Mesendoderm (in vitro differentiated cells): Measurements from ENCODE around the gene NPL.

ENCODE experiments used
- DNase-seq: peaks from one replicate; pipeline ENCODE4 v3.0.0; 2013
- H2AK5ac ChIP-seq: 2 replicates; pipeline ENCODE4 v1.6.1; 2013; ENCODE audit warnings: low read length, inconsistent platforms
- H2BK120ac ChIP-seq: 2 replicates; pipeline ENCODE4 v1.6.1; 2013; ENCODE audit warnings: low read depth, mild to moderate bottlenecking, low read length, moderate library complexity, mixed read lengths
- H2BK15ac ChIP-seq: replicated peaks from 2 replicates; pipeline ENCODE4 v1.6.1; 2013; ENCODE audit warnings: low read depth, mild to moderate bottlenecking, moderate library complexity
- H2BK5ac ChIP-seq: 2 replicates; pipeline ENCODE4 v1.6.1; 2013; ENCODE audit warnings: low read length, inconsistent platforms
- H3K18ac ChIP-seq: 2 replicates; pipeline ENCODE4 v1.6.1; 2013; ENCODE audit warnings: mild to moderate bottlenecking, low read length, mixed read lengths
- H3K23ac ChIP-seq: one replicate; pipeline ENCODE4 v1.6.1; 2013; ENCODE audit warnings: low read length
- H3K27ac ChIP-seq: 2 replicates; pipeline ENCODE4 v1.5.1; 2013; ENCODE audit warnings: low read depth, mild to moderate bottlenecking, inconsistent platforms, low read length, moderate library complexity
- H3K27me3 ChIP-seq: 2 replicates; pipeline ENCODE4 v1.6.1; 2013; ENCODE audit warnings: low read length, control low read depth, mild to moderate bottlenecking, inconsistent platforms; ENCODE audit not compliant: insufficient read depth, poor library complexity
- H3K36me3 ChIP-seq: 2 replicates; pipeline ENCODE4 v1.6.1; 2013; ENCODE audit warnings: low read length, inconsistent platforms; ENCODE audit not compliant: control insufficient read depth, insufficient read depth
- H3K4ac ChIP-seq: one replicate; pipeline ENCODE4 v1.6.1; 2013; ENCODE audit warnings: low read depth, mild to moderate bottlenecking, low read length, moderate library complexity
- H3K4me1 ChIP-seq: 2 replicates; pipeline ENCODE4 v1.6.1; 2013; ENCODE audit warnings: low read depth, low read length, inconsistent platforms; ENCODE audit not compliant: control insufficient read depth
- H3K4me2 ChIP-seq: 2 replicates; pipeline ENCODE4 v1.6.1; 2013; ENCODE audit warnings: low read length
- H3K4me3 ChIP-seq: 2 replicates; pipeline ENCODE4 v1.5.1; 2013; ENCODE audit warnings: mild to moderate bottlenecking, low read length
- H3K56ac ChIP-seq: one replicate; pipeline ENCODE4 v1.6.1; 2013; ENCODE audit warnings: low read length
- H3K79me1 ChIP-seq: 2 replicates; pipeline ENCODE4 v1.6.1; 2013; ENCODE audit warnings: low read length, inconsistent platforms
- H3K79me2 ChIP-seq: 2 replicates; pipeline ENCODE4 v1.6.1; 2013; ENCODE audit warnings: mild to moderate bottlenecking, low read length; ENCODE audit not compliant: control insufficient read depth, insufficient read depth
- H3K9ac ChIP-seq: 2 replicates; pipeline ENCODE4 v1.6.1; 2013; ENCODE audit warnings: low read length, inconsistent platforms
- H4K5ac ChIP-seq: one replicate; pipeline ENCODE4 v1.6.1; 2013; ENCODE audit warnings: low read length
- H4K8ac ChIP-seq: one replicate; pipeline ENCODE4 v1.6.1; 2013; ENCODE audit warnings: low read depth, mild to moderate bottlenecking, control low read depth, low read length, moderate library complexity
- WGBS: extraction: QIAGEN DNeasy Blood & Tissue Kit; methylation state at CpG from one replicate; pipeline ENCODE4 v1.1.7; 2013; ENCODE audit warnings: low lambda C conversion rate, missing lambda C conversion rate; ENCODE audit not compliant: insufficient coverage; ENCODE audit errors: extremely low coverage; 5-methylcytosine and 5-hydroxymethylcytosine counted together

The NPL gene

DNA sequence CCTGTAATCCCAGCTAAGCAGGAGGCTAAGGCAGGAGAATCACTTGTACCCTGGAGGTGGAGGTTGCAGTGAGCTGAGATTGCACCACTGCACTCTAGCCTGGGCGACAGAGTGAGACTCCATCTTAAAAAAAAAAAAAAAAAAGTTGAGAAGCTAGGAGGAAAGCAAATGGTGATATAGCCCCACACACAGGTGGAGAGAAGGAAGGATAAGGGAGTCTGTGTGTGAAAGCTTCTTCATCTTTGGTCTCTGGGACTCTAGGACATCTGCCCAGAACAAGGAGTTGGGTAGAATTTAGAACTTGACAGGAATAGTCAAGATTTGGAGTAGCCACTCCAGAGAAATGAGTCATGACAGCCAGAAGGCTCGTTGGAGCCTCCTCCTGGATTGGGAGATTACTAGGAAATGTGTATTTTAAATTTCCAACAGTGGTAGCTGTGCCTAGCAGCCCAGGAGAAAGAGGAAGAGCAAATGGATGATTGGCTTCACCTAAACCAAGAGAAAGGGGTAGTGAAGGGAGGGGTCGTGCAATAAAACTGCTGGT is 19.9 kb downstream of the NPL start:
- Histone ChIP-seq H3K4ac (no peak overlapping the region), H3K4me2 (no peak overlapping the region), H3K18ac (no peak overlapping the region), H3K27ac (no peak overlapping the region), H2BK15ac (no peak overlapping the region), H3K56ac (no peak overlapping the region), H3K36me3 (no peaks in the 10 kb centered on the region), H3K23ac (no peak overlapping the region), H3K79me2 (no peaks in the 10 kb centered on the region), H3K9ac (no peak overlapping the region), H4K8ac (no peak overlapping the region), H3K4me3 (no peak overlapping the region), H3K79me1 (no peaks in the 10 kb centered on the region), H2BK120ac (no peak overlapping the region), H2BK5ac (no peak overlapping the region), H2AK5ac (no peak overlapping the region), H3K27me3 (no peaks in the 10 kb centered on the region), H4K5ac (no peak overlapping the region), H3K4me1 (peaks cover 5% of the 10 kb centered on the region)
- no peak for DNase-seq
- WGBS = no CpG with 5 or more reads among the region's 3 CpGs

DNA sequence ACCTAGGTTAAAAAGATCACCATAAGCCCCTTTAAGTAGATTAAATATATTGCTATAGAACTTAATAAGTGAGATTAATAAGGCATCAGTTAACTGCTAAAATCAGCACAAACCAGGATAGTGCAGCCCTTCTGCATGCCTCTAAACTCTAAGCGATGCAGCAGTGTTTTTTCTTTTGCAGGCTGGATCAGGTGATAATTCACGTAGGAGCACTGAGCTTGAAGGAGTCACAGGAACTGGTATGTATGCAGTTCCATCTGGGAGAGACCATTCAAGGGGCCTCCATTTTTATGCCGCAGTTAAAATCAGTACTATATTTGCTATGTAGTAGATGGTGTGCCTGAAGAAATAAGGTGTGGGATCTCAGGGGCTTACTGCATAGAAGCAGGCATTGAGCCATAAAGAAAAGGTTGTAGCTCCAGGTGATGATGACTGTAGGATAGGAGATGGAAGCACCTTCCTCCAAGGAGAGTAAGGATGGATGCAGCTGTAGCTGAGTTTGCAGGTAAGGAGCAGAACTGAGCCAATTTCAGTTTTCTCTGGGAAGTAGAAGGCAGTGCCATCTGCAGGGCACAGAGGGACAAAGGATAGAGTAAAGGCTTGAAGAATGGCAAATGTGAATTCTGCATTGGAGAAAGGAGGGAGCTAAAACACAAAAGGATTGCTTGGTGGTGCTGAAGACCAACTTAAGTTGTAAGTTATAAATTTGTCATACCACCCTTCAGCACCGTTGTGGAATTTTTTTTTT is 22.6 kb downstream of the NPL start:
- H2AK5ac ChIP-seq = no peak overlapping the region
- no peaks in the 10 kb centered on the region for H3K36me3 ChIP-seq
- no peak overlapping the region for H3K56ac ChIP-seq
- H3K79me2 ChIP-seq = no peaks in the 10 kb centered on the region
- H2BK5ac ChIP-seq = no peak overlapping the region
- no peak overlapping the region for H3K9ac ChIP-seq
- no peaks in the 10 kb centered on the region for H3K27me3 ChIP-seq
- H2BK120ac ChIP-seq = no peak overlapping the region
- no peak overlapping the region for H3K4me2 ChIP-seq
- H3K79me1 ChIP-seq = no peaks in the 10 kb centered on the region
- H3K4me1 ChIP-seq = peaks cover 5% of the 10 kb centered on the region
- H2BK15ac ChIP-seq = no peak overlapping the region
- no peak overlapping the region for H3K4ac ChIP-seq
- H4K8ac ChIP-seq = no peak overlapping the region
- H3K23ac ChIP-seq = no peak overlapping the region
- no peak overlapping the region for H4K5ac ChIP-seq
- WGBS = no CpG with 5 or more reads among the region's 4 CpGs
- H3K4me3 ChIP-seq = no peak overlapping the region
- H3K18ac ChIP-seq = no peak overlapping the region
- no peak overlapping the region for H3K27ac ChIP-seq
- no peak for DNase-seq

DNA sequence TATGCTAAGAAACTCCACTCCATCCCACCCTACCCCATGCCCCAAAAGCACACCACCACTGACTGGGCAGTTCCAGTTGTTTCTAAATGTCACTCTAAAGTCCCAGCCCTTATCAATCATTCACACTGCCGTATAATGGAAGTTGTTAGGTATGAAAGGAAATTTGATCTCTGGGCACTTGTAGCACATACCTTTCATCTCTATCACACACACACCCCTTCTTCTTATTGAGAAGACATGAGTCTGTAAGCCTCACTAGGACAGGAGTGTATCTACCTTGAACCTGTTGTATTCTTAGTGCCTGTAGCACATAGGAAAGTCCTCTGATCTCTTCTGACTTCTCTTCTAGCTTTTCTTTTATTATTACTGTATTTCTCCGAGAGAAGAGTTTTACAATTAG is 27.3 kb downstream of the NPL start:
- Histone ChIP-seq H4K8ac (no peak overlapping the region), H3K56ac (no peak overlapping the region), H3K27ac (no peak overlapping the region), H3K4me2 (no peak overlapping the region), H3K36me3 (no peaks in the 10 kb centered on the region), H2BK120ac (no peak overlapping the region), H3K4me3 (no peak overlapping the region), H3K4ac (no peak overlapping the region), H2AK5ac (no peak overlapping the region), H2BK15ac (no peak overlapping the region), H2BK5ac (no peak overlapping the region), H3K79me2 (no peaks in the 10 kb centered on the region), H3K27me3 (no peaks in the 10 kb centered on the region), H3K4me1 (no peaks in the 10 kb centered on the region), H4K5ac (no peak overlapping the region), H3K9ac (no peak overlapping the region), H3K23ac (no peak overlapping the region), H3K79me1 (no peaks in the 10 kb centered on the region), H3K18ac (no peak overlapping the region)
- no CpG with 5 or more reads among the region's 2 CpGs for WGBS
- DNase-seq = no peak

DNA sequence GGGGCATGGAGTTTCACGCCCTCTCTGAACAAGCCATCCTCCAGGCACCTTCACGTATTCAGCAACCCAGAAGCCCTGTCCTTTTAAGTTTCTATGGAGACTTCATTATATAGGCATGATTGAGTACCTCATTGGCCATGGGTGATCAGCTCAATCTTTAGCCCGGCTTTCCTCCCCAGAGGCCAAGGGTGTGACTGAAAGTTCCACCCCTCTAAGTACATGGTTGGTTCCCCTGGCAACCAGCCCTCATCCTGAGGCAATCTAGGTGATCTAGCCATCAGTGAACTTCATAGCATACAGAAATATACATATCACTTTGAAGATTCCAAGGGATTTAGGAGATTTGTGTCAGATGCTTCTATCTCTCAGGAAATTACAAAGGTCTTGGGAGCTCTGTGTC is 28.2 kb downstream of the NPL start:
- no peak overlapping the region for H3K4me2 ChIP-seq
- H4K8ac ChIP-seq = no peak overlapping the region
- H3K23ac ChIP-seq = no peak overlapping the region
- no peaks in the 10 kb centered on the region for H3K79me1 ChIP-seq
- H3K4ac ChIP-seq = no peak overlapping the region
- H3K27me3 ChIP-seq = no peaks in the 10 kb centered on the region
- no peak overlapping the region for H3K18ac ChIP-seq
- WGBS = no CpG with 5 or more reads among the region's 3 CpGs
- H3K36me3 ChIP-seq = no peaks in the 10 kb centered on the region
- no peak overlapping the region for H2AK5ac ChIP-seq
- no peak overlapping the region for H2BK15ac ChIP-seq
- no peak overlapping the region for H2BK120ac ChIP-seq
- no peak for DNase-seq
- H2BK5ac ChIP-seq = no peak overlapping the region
- no peak overlapping the region for H3K9ac ChIP-seq
- H3K79me2 ChIP-seq = no peaks in the 10 kb centered on the region
- H3K4me3 ChIP-seq = no peak overlapping the region
- H3K4me1 ChIP-seq = no peaks in the 10 kb centered on the region
- H4K5ac ChIP-seq = no peak overlapping the region
- H3K27ac ChIP-seq = no peak overlapping the region
- H3K56ac ChIP-seq = no peak overlapping the region

DNA sequence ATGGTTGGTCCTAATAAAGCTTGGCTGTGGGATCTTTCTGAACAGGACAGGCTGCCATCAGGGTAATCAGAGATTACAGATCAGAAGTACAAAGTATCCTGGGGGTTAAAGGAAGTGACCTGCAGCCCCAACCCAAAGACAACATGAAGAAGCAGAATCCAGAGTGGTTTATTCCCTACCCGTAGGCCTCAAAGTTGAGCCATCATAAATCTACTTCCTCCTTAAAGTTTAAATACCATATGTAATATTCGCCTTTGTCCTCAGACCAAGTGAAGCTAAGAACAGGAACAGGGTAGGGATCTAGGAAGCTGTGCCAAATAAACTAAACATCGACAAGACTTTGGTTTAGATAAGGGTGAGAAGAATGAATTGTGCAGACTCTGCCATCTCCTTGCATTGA is 33.6 kb downstream of the NPL start:
- H3K18ac ChIP-seq = no peak overlapping the region
- H3K79me1 ChIP-seq = no peaks in the 10 kb centered on the region
- H3K4ac ChIP-seq = no peak overlapping the region
- H3K4me1 ChIP-seq = no peaks in the 10 kb centered on the region
- no peak overlapping the region for H2BK15ac ChIP-seq
- H2AK5ac ChIP-seq = no peak overlapping the region
- no peak overlapping the region for H2BK120ac ChIP-seq
- no peak overlapping the region for H4K5ac ChIP-seq
- WGBS = no CpG with 5 or more reads among the region's 3 CpGs
- H2BK5ac ChIP-seq = no peak overlapping the region
- no peaks in the 10 kb centered on the region for H3K36me3 ChIP-seq
- no peak overlapping the region for H3K4me3 ChIP-seq
- H4K8ac ChIP-seq = no peak overlapping the region
- DNase-seq = no peak
- no peaks in the 10 kb centered on the region for H3K27me3 ChIP-seq
- no peak overlapping the region for H3K56ac ChIP-seq
- no peaks in the 10 kb centered on the region for H3K79me2 ChIP-seq
- no peak overlapping the region for H3K9ac ChIP-seq
- no peak overlapping the region for H3K23ac ChIP-seq
- H3K27ac ChIP-seq = no peak overlapping the region
- H3K4me2 ChIP-seq = no peak overlapping the region

DNA sequence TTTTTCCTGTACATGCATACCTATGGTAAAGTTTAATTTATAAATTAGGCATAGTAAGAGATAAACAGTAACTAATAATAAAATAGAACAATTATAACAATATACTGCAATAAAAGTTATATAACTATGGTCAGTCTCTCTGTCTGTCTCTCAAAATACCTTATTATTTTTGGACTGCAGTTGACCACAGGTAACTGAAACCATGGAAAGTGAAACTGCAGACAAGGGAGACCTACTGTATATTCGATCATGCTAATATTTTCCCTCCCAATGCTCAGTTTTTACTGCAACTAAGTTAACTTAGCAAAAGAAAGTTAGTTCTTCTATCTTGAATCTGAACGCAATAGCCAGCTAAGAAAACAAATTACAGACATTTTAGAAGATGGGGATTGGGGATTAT is 37.3 kb downstream of the NPL start:
- WGBS = no CpG with 5 or more reads among the region's 2 CpGs
- Histone ChIP-seq H3K79me1 (no peaks in the 10 kb centered on the region), H4K8ac (no peak overlapping the region), H3K4ac (no peak overlapping the region), H3K27me3 (no peaks in the 10 kb centered on the region), H3K4me1 (no peaks in the 10 kb centered on the region), H2BK5ac (no peak overlapping the region), H3K27ac (no peak overlapping the region), H3K9ac (no peak overlapping the region), H2AK5ac (no peak overlapping the region), H3K18ac (no peak overlapping the region), H2BK15ac (no peak overlapping the region), H3K79me2 (no peaks in the 10 kb centered on the region), H2BK120ac (no peak overlapping the region), H3K4me2 (no peak overlapping the region), H3K56ac (no peak overlapping the region), H3K23ac (no peak overlapping the region), H4K5ac (no peak overlapping the region), H3K4me3 (no peak overlapping the region), H3K36me3 (no peaks in the 10 kb centered on the region)
- no peak for DNase-seq
